ENCODE results near the gene AGAP1. TPM values are rescaled to one million over a fixed set of nuclear protein-coding genes. Genes with fewer than 3 reads are reported as not detected.

The AGAP1 gene
- total RNA-seq, 2 donors from 2014 or later = 32.8 to 34.7 TPM

GRCh38 chr2:235894839-235895238, 401.0 kb downstream of the AGAP1 start:
- H3K4me3 Mint-ChIP-seq = no peak overlapping the region
- H3K4me1 ChIP-seq (ENCODE audit: control insufficient read depth, insufficient read depth, low read length) = peaks cover 5% of the 10 kb centered on the region
- H3K27me3 Mint-ChIP-seq (ENCODE audit: insufficient read depth) = peaks cover 2% of the 10 kb centered on the region

GRCh38 chr2:235896061-235896460, 402.2 kb downstream of the AGAP1 start:
- Mint-ChIP-seq H3K9me3 (no peaks in the 10 kb centered on the region), H3K4me3 (no peak overlapping the region), H3K36me3 (ENCODE audit: low read depth) (peaks cover 22% of the 10 kb centered on the region), H3K4me1 (no peaks in the 10 kb centered on the region), H3K27ac (no peak overlapping the region), H3K27me3 (ENCODE audit: insufficient read depth) (peaks cover 4% of the 10 kb centered on the region)
- TF ChIP-seq CTCF (conservative IDR thresholded peaks at IDR 0.05) = no peak
- Histone ChIP-seq H3K36me3 (ENCODE audit: control insufficient read depth, insufficient read depth, low read length) (no peaks in the 10 kb centered on the region), H3K9ac (ENCODE audit: extremely low read depth, low read length, poor library complexity, severe bottlenecking) (no peak overlapping the region), H3K4me3 (ENCODE audit: low read length) (no peak overlapping the region), H3K27me3 (ENCODE audit: control insufficient read depth, insufficient read depth, low read length, poor library complexity, severe bottlenecking) (no peaks in the 10 kb centered on the region), H3K27ac (ENCODE audit: low read depth, low read length) (no peak overlapping the region), H3K9me3 (ENCODE audit: control insufficient read depth, low read length) (no peaks in the 10 kb centered on the region), H3K4me1 (ENCODE audit: control insufficient read depth, insufficient read depth, low read length) (peaks cover 5% of the 10 kb centered on the region)
- WGBS, 2 experiments (ENCODE audit: insufficient coverage in 1 of 2, insufficient read length in 1 of 2) = 67 to 91% methylated on average over 1 to 2 of the region's 2 CpGs
- DNase-seq = no peak

More at GRCh38 chr2:235894839-235895238, 401.0 kb downstream of the AGAP1 start:
- Histone ChIP-seq H3K27me3 (ENCODE audit: control insufficient read depth, insufficient read depth, low read length, poor library complexity, severe bottlenecking) (no peaks in the 10 kb centered on the region), H3K9ac (ENCODE audit: extremely low read depth, low read length, poor library complexity, severe bottlenecking) (no peak overlapping the region), H3K27ac (ENCODE audit: low read depth, low read length) (no peak overlapping the region), H3K36me3 (ENCODE audit: control insufficient read depth, insufficient read depth, low read length) (no peaks in the 10 kb centered on the region), H3K9me3 (ENCODE audit: control insufficient read depth, low read length) (no peaks in the 10 kb centered on the region), H3K4me3 (ENCODE audit: low read length) (no peak overlapping the region)
- H3K4me1 Mint-ChIP-seq = no peaks in the 10 kb centered on the region
- H3K9me3 Mint-ChIP-seq = no peaks in the 10 kb centered on the region
- no peak overlapping the region for H3K27ac Mint-ChIP-seq
- WGBS, 2 experiments (ENCODE audit: insufficient coverage in 1 of 2, insufficient read length in 1 of 2) = 93 to 94% methylated on average over 8 to 10 of the region's 10 CpGs
- TF ChIP-seq CTCF (conservative IDR thresholded peaks at IDR 0.05) = no peak
- peaks cover 22% of the 10 kb centered on the region for H3K36me3 Mint-ChIP-seq (ENCODE audit: low read depth)
- peak; percentile 24 for DNase-seq

GRCh38 chr2:235897992-235898391, 404.1 kb downstream of the AGAP1 start:
- Mint-ChIP-seq H3K4me1 (no peaks in the 10 kb centered on the region), H3K4me3 (no peak overlapping the region), H3K27ac (no peak overlapping the region), H3K36me3 (ENCODE audit: low read depth) (peaks cover 16% of the 10 kb centered on the region), H3K27me3 (ENCODE audit: insufficient read depth) (peaks cover 13% of the 10 kb centered on the region), H3K9me3 (no peaks in the 10 kb centered on the region)
- WGBS, 2 experiments (ENCODE audit: insufficient coverage in 1 of 2, insufficient read length in 1 of 2) = 72 to 76% methylated on average over 7 of the region's 8 CpGs
- H3K27ac ChIP-seq (ENCODE audit: low read depth, low read length) = no peak overlapping the region
- DNase-seq = no peak
- no peak for TF ChIP-seq CTCF (conservative IDR thresholded peaks at IDR 0.05)
- H3K9ac ChIP-seq (ENCODE audit: extremely low read depth, low read length, poor library complexity, severe bottlenecking) = no peak overlapping the region
- H3K4me1 ChIP-seq (ENCODE audit: control insufficient read depth, insufficient read depth, low read length) = peaks cover 5% of the 10 kb centered on the region
- H3K27me3 ChIP-seq (ENCODE audit: control insufficient read depth, insufficient read depth, low read length, poor library complexity, severe bottlenecking) = no peaks in the 10 kb centered on the region
- no peaks in the 10 kb centered on the region for H3K36me3 ChIP-seq (ENCODE audit: control insufficient read depth, insufficient read depth, low read length)
- no peak overlapping the region for H3K4me3 ChIP-seq (ENCODE audit: low read length)
- H3K9me3 ChIP-seq (ENCODE audit: control insufficient read depth, low read length) = no peaks in the 10 kb centered on the region

Measured in endodermal cell (in vitro differentiated cells).